Gastroesophageal sphincter (tissue), 3 donors: Measurements from ENCODE around the gene DROSHA.

Source experiments
- CTCF ChIP-seq, 4 experiments: fragments of 200-600 bp in 2 of 4; fragments of 450-650 bp in 2 of 4; sonication (generic) in 1 of 4; IDR thresholded peaks; one replicate each; pipeline ENCODE4 v1.5.1; 2017 to 2019; ENCODE audit warnings: antibody characterized with exemption in 4 of 4, mild to moderate bottlenecking in 2 of 4, moderate library complexity in 2 of 4
- POLR2A ChIP-seq, 2 donors: fragments of 450-650 bp; IDR thresholded peaks; one replicate each; pipeline ENCODE4 v1.6.1; 2017; ENCODE audit warnings: antibody characterized with exemption in 2 of 2, mild to moderate bottlenecking in 2 of 2, moderate library complexity in 1 of 2

GRCh38 chr5:31496301-31496700, 35.6 kb downstream of the DROSHA start:
- TF ChIP-seq CTCF (IDR thresholded peaks at IDR 0.05) = no peak
- no peak for TF ChIP-seq POLR2A (IDR thresholded peaks at IDR 0.05)
